ENCODE data around the gene TOX2. TPM values are rescaled to one million over a fixed set of nuclear protein-coding genes. Genes with fewer than 3 reads are reported as not detected.

TOX2 gene
- total and polyA plus RNA-seq, 9 donors, result 0.69 to 5.6 (median 1.8) TPM

DNA sequence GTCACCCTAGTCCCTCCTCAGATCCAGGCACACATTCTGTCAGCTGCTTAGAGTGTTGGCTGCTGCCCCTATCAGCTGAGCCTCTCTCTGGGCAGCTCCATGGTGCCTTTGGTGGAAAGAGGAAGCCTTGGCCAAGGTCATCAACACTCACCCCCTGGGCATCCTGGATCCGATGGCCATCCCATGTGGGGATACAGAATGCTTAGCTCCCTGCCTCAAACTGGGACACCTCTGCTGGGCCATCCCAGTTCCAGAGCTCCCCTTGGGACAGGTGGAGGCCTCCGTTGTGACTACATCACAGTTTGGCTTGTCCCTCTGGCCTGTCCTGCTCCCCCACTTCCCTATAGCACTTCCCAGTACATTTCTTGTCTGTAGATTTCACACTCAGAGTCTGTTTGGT is 45.6 kb downstream of the TOX2 start:
- Histone ChIP-seq H3K27me3 (no peaks in the 10 kb centered on the region), H3K4me1 (ENCODE audit: insufficient read depth) (peaks cover 8% of the 10 kb centered on the region), H3K4me3 (no peak overlapping the region), H3K36me3 (no peaks in the 10 kb centered on the region), H3K27ac (no peak overlapping the region), H3K9me3 (no peaks in the 10 kb centered on the region)
- WGBS, 3 donors, result 83 to 85% (median 84%) methylated on average over 2 of the region's 2 CpGs
- no peak for DNase-seq
- intact Hi-C loops (cut with DNase I), result no loop called here
- TF ChIP-seq EP300 (IDR thresholded peaks at IDR 0.05), result no peak
- no peak for TF ChIP-seq POLR2A (IDR thresholded peaks at IDR 0.05)
- TF ChIP-seq, protein P1, sequence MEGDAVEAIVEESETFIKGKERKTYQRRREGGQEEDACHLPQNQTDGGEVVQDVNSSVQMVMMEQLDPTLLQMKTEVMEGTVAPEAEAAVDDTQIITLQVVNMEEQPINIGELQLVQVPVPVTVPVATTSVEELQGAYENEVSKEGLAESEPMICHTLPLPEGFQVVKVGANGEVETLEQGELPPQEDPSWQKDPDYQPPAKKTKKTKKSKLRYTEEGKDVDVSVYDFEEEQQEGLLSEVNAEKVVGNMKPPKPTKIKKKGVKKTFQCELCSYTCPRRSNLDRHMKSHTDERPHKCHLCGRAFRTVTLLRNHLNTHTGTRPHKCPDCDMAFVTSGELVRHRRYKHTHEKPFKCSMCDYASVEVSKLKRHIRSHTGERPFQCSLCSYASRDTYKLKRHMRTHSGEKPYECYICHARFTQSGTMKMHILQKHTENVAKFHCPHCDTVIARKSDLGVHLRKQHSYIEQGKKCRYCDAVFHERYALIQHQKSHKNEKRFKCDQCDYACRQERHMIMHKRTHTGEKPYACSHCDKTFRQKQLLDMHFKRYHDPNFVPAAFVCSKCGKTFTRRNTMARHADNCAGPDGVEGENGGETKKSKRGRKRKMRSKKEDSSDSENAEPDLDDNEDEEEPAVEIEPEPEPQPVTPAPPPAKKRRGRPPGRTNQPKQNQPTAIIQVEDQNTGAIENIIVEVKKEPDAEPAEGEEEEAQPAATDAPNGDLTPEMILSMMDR (IDR thresholded peaks at IDR 0.05), result no peak

DNA sequence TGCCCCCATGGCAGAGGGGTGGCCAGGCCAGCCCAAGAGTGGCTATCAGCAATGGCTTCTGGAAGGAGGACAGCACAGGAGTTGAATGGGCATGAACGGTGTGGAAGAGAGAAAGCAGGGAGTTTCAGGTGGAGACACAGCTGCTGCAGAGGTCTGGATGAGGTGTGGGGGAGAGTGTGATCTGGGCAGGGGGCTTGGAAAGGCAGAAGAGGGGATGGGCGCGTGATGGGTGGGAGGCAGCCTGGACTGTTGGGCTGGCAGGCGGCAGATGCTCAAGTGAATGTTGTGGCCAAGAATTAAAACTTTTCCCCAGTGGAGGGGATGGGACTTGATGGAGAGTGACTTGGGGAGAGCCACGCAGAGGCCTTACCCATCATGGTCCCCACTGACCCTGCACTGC is 46.5 kb downstream of the TOX2 start:
- H3K4me1 ChIP-seq (ENCODE audit: insufficient read depth), result peaks cover 8% of the 10 kb centered on the region
- no peak overlapping the region for H3K4me3 ChIP-seq
- H3K9me3 ChIP-seq, result no peaks in the 10 kb centered on the region
- TF ChIP-seq, protein P1 (IDR thresholded peaks at IDR 0.05), result no peak
- TF ChIP-seq POLR2A (IDR thresholded peaks at IDR 0.05) (no peak), EP300 (IDR thresholded peaks at IDR 0.05) (no peak)
- 86 to 89% (median 88%) methylated on average over 5 of the region's 5 CpGs for WGBS, 3 donors
- H3K27me3 ChIP-seq, result no peaks in the 10 kb centered on the region
- intact Hi-C loops (cut with DNase I), result no loop called here
- DNase-seq, result no peak
- H3K27ac ChIP-seq, result no peak overlapping the region
- H3K36me3 ChIP-seq, result no peaks in the 10 kb centered on the region

DNA sequence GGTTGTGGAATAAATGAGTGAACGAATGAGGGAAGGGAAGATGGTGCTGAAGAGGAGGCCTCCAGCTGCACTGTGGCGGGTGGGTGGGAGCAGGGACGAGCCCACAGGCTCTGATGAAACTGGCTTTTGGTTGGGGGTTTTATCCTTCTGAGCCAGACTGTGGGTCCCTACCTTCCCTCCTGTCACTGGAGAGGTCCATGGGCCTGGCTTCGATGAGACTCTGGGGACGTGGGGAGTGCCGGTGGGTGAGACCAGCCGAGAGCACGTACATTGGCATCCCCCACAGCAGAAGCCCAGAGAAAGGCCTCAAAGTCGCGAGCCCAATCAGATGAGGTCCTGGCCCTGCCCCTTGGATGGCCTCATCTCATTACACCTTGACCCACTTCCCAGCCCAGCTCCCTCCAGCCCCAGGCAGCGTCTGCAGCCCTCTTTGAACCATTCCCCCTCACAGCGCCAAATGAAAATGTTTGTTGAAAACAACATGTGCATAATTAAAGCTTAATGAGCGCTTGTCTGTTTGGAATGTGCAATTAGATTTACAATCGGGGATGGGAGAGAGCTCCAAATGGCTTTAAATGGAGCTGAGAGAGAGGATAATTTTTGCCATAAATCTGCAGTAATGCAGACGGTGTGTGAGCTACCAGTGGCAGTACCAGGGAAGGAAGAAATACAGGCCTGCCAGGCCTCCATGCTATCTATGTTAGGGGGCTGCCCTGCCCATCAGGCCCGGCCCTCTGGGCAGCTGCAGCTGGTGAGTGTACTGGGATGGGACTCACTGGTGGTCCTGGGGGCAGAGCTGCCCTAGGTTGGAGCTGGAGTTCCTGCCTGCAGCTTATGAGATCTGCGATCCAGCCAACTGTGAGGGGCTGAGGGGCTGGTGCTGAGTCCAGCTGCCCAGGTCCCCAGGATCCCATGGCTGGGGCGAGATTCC is 47.2 kb downstream of the TOX2 start:
- TF ChIP-seq EP300 (IDR thresholded peaks at IDR 0.05) (no peak), POLR2A (IDR thresholded peaks at IDR 0.05) (no peak)
- TF ChIP-seq, protein P1 (IDR thresholded peaks at IDR 0.05), result no peak
- Histone ChIP-seq H3K27ac (no peak overlapping the region), H3K4me1 (ENCODE audit: insufficient read depth) (peaks cover 8% of the 10 kb centered on the region), H3K9me3 (no peaks in the 10 kb centered on the region), H3K27me3 (no peaks in the 10 kb centered on the region), H3K4me3 (no peak overlapping the region), H3K36me3 (no peaks in the 10 kb centered on the region)
- WGBS, 3 donors, result 62 to 69% (median 65%) methylated on average over 18 of the region's 18 CpGs
- intact Hi-C loops (cut with DNase I), result no loop called here
- no peak for DNase-seq

DNA sequence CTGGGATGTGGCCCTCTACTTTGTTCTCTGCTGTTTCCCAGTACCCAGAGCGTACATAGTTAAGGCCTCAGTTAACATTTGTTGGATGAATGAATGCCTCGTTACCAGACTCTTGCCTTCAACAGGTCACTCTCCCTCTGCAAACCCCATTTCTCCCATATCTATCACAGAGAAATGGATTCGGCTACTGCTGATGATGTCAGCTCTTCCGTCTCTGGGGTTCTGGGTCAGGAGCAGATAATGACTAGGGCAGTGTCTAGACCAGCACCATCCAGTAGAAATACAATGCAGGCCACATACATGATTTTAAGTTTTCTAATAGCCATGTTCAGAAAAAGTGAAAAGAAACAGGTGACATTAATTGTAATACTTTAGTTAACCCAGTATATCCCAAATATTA is 47.9 kb downstream of the TOX2 start:
- Histone ChIP-seq H3K36me3 (no peaks in the 10 kb centered on the region), H3K27ac (no peak overlapping the region), H3K4me1 (ENCODE audit: insufficient read depth) (peaks cover 8% of the 10 kb centered on the region), H3K27me3 (no peaks in the 10 kb centered on the region), H3K9me3 (no peaks in the 10 kb centered on the region), H3K4me3 (no peak overlapping the region)
- DNase-seq, result no peak
- WGBS, 3 donors, result 79 to 91% (median 88%) methylated on average over 4 of the region's 4 CpGs
- intact Hi-C loops (cut with DNase I), result no loop called here
- TF ChIP-seq EP300 (IDR thresholded peaks at IDR 0.05) (no peak), POLR2A (IDR thresholded peaks at IDR 0.05) (no peak)
- TF ChIP-seq, protein P1 (IDR thresholded peaks at IDR 0.05), result no peak

Data from ovary (tissue), 9 donors.